Measurements from ENCODE around the gene SCD5.

SCD5 gene

DNA sequence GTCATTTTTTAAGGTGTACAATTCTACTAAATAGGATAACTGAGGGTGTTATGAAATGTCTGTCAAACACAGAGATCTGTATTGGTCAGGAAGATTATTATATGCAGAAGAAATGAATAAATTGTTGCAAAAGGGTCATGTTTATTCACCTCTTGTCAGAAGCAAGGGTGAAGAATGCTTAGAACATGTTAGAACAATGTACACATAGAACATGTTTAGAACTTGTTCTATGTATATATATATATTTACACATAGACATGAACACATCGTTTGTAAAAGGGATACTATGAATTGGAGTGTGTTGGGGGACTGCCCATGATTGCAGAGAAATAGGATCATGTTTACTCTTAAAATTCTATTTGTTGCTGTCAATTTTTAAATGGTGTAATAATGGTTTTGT, 208.8 kb downstream of the SCD5 start:
- DNase-seq (ENCODE audit: insufficient read length) = no peak
- TF ChIP-seq POLR2AphosphoS5 (IDR thresholded peaks at IDR 0.05; ENCODE audit: low read depth, low read length) (no peak), TAF1 (IDR thresholded peaks at IDR 0.05; ENCODE audit: borderline replicate concordance, low read depth, low read length) (no peak), POLR2A (IDR thresholded peaks at IDR 0.05; ENCODE audit: low read depth, low read length) (no peak)
- FAIRE-seq = no peak

DNA sequence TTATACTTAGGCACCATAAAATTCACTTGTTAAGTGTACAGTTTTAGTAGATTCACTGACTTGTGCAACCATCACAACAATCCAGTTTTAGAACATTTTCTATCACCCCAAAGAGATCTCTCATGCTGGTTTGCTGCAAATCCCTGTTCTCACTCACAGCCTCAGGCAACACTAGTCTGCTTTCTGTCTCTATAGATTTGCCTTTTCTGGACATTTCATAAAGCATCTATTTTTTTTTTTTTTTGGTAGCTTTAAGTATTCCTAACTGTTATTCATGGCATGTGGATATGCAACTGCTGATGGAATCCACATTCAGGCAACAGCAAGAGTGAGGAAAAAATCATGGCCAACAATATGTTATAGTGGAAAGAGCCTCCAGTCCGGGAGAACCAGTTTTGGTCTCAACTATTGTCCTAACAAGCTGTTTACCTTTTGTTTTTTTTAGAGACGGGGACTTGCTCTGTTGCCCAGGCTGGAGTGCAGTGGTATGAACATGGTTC, 209.8 kb downstream of the SCD5 start:
- FAIRE-seq (no peak), DNase-seq (ENCODE audit: insufficient read length) (no peak)
- TF ChIP-seq TAF1 (IDR thresholded peaks at IDR 0.05; ENCODE audit: borderline replicate concordance, low read depth, low read length) (no peak), POLR2AphosphoS5 (IDR thresholded peaks at IDR 0.05; ENCODE audit: low read depth, low read length) (no peak), POLR2A (IDR thresholded peaks at IDR 0.05; ENCODE audit: low read depth, low read length) (no peak)

DNA sequence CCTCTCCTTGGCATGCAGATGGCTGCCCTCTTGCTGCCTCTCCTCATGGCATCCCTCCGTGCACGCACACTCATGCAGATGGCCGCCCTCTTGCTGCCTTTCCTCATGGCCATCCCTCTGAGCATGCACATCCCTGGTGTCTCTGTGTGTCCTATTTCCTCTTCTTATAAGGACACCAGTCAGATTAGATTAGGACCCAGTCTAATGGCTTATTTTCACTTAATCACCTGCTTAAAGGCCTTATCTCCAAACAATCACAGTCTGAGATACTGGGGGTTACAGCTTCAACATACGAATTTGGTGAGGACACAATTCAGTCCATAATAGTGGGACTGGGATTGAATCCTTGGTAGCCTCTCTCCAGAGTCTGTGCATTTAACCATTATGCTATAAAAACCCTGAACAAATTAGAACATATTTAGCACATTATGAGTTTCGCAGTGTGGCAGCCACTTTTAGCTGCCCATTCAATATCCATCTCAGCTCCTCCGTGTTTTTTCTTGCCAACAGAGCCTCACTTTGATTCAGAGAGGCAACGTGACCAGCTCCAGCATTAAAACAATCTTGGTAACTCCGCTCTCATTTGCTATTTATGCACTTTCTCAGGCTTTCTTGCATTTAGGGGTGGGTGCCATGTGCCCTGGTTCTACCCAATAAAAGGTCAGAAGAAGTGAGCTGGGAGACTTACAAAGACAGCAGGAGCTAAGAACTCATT, 210.6 kb downstream of the SCD5 start:
- FAIRE-seq (no peak), DNase-seq (ENCODE audit: insufficient read length) (no peak)
- TF ChIP-seq POLR2A (IDR thresholded peaks at IDR 0.05; ENCODE audit: low read depth, low read length) (no peak), TAF1 (IDR thresholded peaks at IDR 0.05; ENCODE audit: borderline replicate concordance, low read depth, low read length) (no peak), POLR2AphosphoS5 (IDR thresholded peaks at IDR 0.05; ENCODE audit: low read depth, low read length) (no peak)

DNA sequence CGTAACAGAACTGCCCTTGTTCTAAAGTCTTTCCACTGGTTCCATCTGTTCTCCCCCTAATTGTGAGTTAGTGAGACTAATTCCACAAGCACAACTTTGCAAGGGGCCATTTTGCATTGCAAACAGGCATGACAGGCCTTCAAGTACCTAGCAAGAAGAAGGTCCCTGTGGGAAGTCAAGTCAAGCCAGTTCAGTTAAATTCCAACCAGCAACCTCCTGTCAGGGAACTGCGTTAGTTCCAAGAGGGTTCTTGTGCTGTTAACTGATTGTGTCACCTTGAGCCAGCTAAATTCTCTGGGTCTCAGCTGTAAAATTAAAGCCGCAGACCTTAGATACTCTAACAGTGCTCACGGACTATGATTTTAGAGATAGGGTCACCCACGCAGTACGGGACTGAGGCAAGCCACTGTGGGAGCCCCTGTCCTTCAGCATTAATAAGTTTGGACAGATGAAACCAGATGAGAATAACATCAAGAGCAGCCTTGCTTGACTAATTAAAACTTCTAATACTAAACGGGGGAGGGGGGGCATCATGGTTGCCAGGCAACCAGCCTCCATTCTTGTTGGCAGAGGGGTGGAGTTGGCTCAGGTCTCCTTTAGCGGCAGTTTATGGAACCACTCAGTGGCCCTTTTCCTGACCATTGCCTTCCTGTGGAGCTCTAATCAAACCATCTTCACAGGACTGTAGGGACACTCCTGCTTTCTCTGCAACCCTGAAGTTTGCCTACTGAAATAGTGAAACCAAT, 212.7 kb downstream of the SCD5 start:
- no peak for TF ChIP-seq TAF1 (IDR thresholded peaks at IDR 0.05; ENCODE audit: borderline replicate concordance, low read depth, low read length)
- TF ChIP-seq POLR2A (IDR thresholded peaks at IDR 0.05; ENCODE audit: low read depth, low read length) = no peak
- TF ChIP-seq POLR2AphosphoS5 (IDR thresholded peaks at IDR 0.05; ENCODE audit: low read depth, low read length) = no peak
- no peak for DNase-seq (ENCODE audit: insufficient read length)
- FAIRE-seq = no peak

DNA sequence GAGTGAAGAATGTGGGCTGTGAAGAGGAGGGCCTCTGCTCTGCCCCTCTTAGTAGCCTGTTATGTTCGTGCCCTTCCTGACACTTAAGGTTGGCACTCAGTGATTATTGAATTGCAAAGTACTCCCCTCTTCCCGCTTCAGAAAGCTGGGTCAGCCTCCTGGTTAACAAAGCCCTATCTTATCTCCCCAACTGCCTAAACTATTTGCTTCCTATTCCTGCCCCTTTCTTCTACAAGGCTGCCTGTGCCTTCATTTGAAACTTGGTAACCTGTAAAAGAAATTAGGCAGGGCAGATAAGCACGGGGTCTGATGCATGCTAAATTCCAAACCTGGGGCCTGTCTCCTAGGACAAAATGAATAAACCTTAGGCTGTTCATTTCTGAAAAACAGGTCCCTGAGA, 213.7 kb downstream of the SCD5 start:
- no peak for TF ChIP-seq POLR2AphosphoS5 (IDR thresholded peaks at IDR 0.05; ENCODE audit: low read depth, low read length)
- no peak for TF ChIP-seq TAF1 (IDR thresholded peaks at IDR 0.05; ENCODE audit: borderline replicate concordance, low read depth, low read length)
- no peak for TF ChIP-seq POLR2A (IDR thresholded peaks at IDR 0.05; ENCODE audit: low read depth, low read length)
- DNase-seq (ENCODE audit: insufficient read length) = no peak
- no peak for FAIRE-seq

DNA sequence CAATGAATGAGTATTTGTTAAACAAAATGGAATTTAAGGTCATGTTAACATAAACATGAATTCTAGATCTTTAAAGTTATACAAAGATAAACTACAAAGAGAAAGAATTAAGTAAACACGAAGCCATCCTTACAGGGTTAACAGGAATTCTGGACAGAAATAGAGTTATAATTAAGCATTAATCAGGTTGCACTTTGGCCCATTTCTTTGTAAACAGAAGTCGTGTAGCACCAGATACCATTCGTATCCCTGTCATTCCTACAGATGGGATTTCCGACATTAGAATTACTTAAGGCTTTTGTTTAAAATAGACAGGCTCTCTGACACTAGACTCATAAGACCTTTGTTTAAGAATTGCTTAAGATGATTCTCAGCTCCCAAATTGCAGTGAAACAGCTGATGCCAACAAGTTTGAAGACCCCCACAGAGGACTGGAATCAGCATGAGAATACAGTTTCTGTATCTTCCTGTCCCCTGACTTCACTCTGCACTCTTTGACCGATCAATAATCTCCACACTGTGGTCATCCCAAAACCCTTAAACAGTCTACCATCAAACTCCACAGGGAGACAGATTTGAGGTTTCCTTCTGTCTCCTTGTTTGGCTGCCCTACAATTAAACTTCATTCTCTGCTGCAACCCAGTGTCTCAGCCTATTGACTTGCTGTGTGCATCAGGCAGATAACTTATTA, 214.6 kb downstream of the SCD5 start:
- TF ChIP-seq POLR2AphosphoS5 (IDR thresholded peaks at IDR 0.05; ENCODE audit: low read depth, low read length) (no peak), POLR2A (IDR thresholded peaks at IDR 0.05; ENCODE audit: low read depth, low read length) (no peak), TAF1 (IDR thresholded peaks at IDR 0.05; ENCODE audit: borderline replicate concordance, low read depth, low read length) (no peak)
- DNase-seq (ENCODE audit: insufficient read length) (no peak), FAIRE-seq (no peak)

DNA sequence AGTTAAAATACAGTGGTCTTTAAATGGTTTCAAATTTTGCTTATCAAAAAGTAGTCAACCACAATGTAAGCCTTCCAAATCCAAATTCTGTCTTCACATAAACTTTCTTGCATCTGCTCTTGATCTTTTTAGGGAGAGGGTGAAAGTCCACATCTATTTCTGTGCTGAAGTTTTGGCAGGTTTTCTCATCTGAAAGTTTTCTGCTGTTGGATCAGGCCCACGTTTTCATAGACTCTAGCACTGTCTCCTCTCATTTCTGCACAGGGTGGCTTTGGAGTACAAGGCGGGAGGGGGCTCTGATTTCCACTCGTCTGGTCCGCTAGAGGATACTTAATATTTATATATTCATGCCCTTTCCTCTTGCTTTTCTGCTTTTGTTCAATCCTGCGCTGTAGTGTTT, 218.7 kb downstream of the SCD5 start:
- FAIRE-seq (no peak), DNase-seq (ENCODE audit: insufficient read length) (no peak)
- TF ChIP-seq POLR2A (IDR thresholded peaks at IDR 0.05; ENCODE audit: low read depth, low read length) (no peak), TAF1 (IDR thresholded peaks at IDR 0.05; ENCODE audit: borderline replicate concordance, low read depth, low read length) (no peak), POLR2AphosphoS5 (IDR thresholded peaks at IDR 0.05; ENCODE audit: low read depth, low read length) (no peak)
